DND-41 (cell line): Measurements from ENCODE around the gene POU3F2.

Source experiments
- ATAC-seq: fragments of 200-7000 bp; cut with Tn5 transposase; 3 replicates; pipeline ENCODE4 v1.9.1; 2021; ENCODE audit warnings: low read depth; ENCODE audit not compliant: insufficient read depth
- DNase-seq: peaks from one replicate; pipeline ENCODE4 v3.0.0-alpha.2; 2020
- H2AFZ ChIP-seq: 2 replicates; pipeline ENCODE4 v1.6.0; 2012; ENCODE audit warnings: low read depth, low read length
- H3K27ac ChIP-seq: 2 replicates; pipeline ENCODE4 v1.5.1; 2012; ENCODE audit warnings: low read length, inconsistent platforms
- H3K27me3 ChIP-seq: fragments of 200-600 bp; sonication (generic); 2 replicates; pipeline ENCODE4 v1.6.0; 2012; ENCODE audit warnings: low read length, mild to moderate bottlenecking, inconsistent platforms; ENCODE audit not compliant: insufficient read depth, poor library complexity
- H3K36me3 ChIP-seq: 2 replicates; pipeline ENCODE4 v1.5.1; 2012; ENCODE audit warnings: low read length, inconsistent platforms; ENCODE audit not compliant: insufficient read depth
- H3K4me1 ChIP-seq: 2 replicates; pipeline ENCODE4 v1.5.1; 2012; ENCODE audit warnings: mild to moderate bottlenecking, low read length; ENCODE audit not compliant: insufficient read depth
- H3K4me2 ChIP-seq: 2 replicates; pipeline ENCODE4 v1.6.0; 2012; ENCODE audit warnings: mild to moderate bottlenecking, moderate library complexity, low read length, inconsistent platforms; ENCODE audit not compliant: insufficient read depth
- H3K4me3 ChIP-seq, 2 experiments: fragments of 200-600 bp in 1 of 2; shearing (Covaris generic) in 1 of 2; 2 replicates each; pipeline ENCODE4 v1.5.1; 2012 to 2016; ENCODE audit warnings: inconsistent platforms in 2 of 2, low read length in 2 of 2, mild to moderate bottlenecking in 2 of 2, low read depth in 1 of 2, moderate library complexity in 1 of 2
- H3K79me2 ChIP-seq: 2 replicates; pipeline ENCODE4 v1.6.0; 2012; ENCODE audit warnings: low read length, inconsistent platforms; ENCODE audit not compliant: insufficient read depth
- H3K9ac ChIP-seq: 2 replicates; pipeline ENCODE4 v1.6.0; 2012; ENCODE audit warnings: low read depth, mild to moderate bottlenecking, inconsistent platforms, low read length, moderate library complexity
- H3K9me3 ChIP-seq: 2 replicates; pipeline ENCODE4 v1.5.1; 2012; ENCODE audit warnings: low read length, moderate library complexity, mild to moderate bottlenecking, inconsistent platforms; ENCODE audit not compliant: insufficient read depth, severe bottlenecking
- H4K20me1 ChIP-seq: 2 replicates; pipeline ENCODE4 v1.6.0; 2012; ENCODE audit warnings: low read length; ENCODE audit not compliant: insufficient read depth
- CTCF ChIP-seq: IDR thresholded peaks from 2 replicates; pipeline ENCODE4 v1.5.1; 2012; ENCODE audit warnings: borderline replicate concordance, low read length, moderate library complexity, mild to moderate bottlenecking; ENCODE audit not compliant: poor library complexity, severe bottlenecking; ENCODE audit errors: extremely low read depth
- EZH2 ChIP-seq: IDR thresholded peaks from 3 replicates; pipeline ENCODE4 v1.6.1; 2012; ENCODE audit warnings: borderline replicate concordance, low read depth, mild to moderate bottlenecking, moderate library complexity, low read length, inconsistent platforms; ENCODE audit not compliant: severe bottlenecking

Gene POU3F2

DNA sequence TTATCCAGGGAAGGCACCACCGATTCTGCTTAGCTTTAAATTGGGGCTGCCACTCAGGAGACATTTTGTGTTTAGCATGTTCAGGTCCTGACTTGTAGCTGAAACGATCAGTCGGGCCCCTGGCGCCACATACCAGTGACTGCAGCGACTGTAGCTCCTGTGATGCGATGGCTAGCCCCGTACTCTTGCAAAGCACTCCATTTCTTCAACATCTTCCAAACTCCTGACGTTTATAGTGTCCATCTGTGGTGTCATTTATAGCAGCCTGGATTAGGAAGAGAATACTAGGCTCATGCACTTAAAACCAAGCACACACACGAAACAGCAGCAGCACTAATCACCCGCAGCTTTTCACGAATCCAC lies 13.0 kb downstream of the POU3F2 start:
- Histone ChIP-seq H3K4me3 (no peak overlapping the region), H2AFZ (no peak overlapping the region), H4K20me1 (no peaks in the 10 kb centered on the region), H3K9me3 (no peaks in the 10 kb centered on the region), H3K27ac (no peak overlapping the region), H3K36me3 (no peaks in the 10 kb centered on the region), H3K79me2 (no peaks in the 10 kb centered on the region), H3K4me1 (no peaks in the 10 kb centered on the region), H3K9ac (no peak overlapping the region), H3K4me2 (no peak overlapping the region), H3K27me3 (no peaks in the 10 kb centered on the region)
- DNase-seq (no peak), ATAC-seq (no peak)
- TF ChIP-seq CTCF = no peak
- TF ChIP-seq EZH2 = no peak

- Histone ChIP-seq H3K27ac (no peak overlapping the region), H4K20me1 (no peaks in the 10 kb centered on the region), H3K4me2 (no peak overlapping the region), H3K4me3 (no peak overlapping the region), H3K9me3 (no peaks in the 10 kb centered on the region), H3K36me3 (no peaks in the 10 kb centered on the region), H3K27me3 (no peaks in the 10 kb centered on the region), H3K79me2 (no peaks in the 10 kb centered on the region), H3K9ac (no peak overlapping the region), H3K4me1 (no peaks in the 10 kb centered on the region), H2AFZ (no peak overlapping the region)
- DNase-seq = no peak
- ATAC-seq = no peak
- TF ChIP-seq EZH2 (no peak), CTCF (no peak)
These were observed 13.6 kb downstream of the POU3F2 start for GRCh38 chr6:98847779-98848538.

- H3K27ac ChIP-seq = no peak overlapping the region
- no peaks in the 10 kb centered on the region for H3K79me2 ChIP-seq
- ATAC-seq (no peak), DNase-seq (no peak)
- H3K27me3 ChIP-seq = no peaks in the 10 kb centered on the region
- H3K9me3 ChIP-seq = no peaks in the 10 kb centered on the region
- no peak overlapping the region for H3K9ac ChIP-seq
- TF ChIP-seq CTCF (no peak), EZH2 (no peak)
- no peaks in the 10 kb centered on the region for H3K36me3 ChIP-seq
- H3K4me3 ChIP-seq = no peak overlapping the region
- no peaks in the 10 kb centered on the region for H3K4me1 ChIP-seq
- no peak overlapping the region for H3K4me2 ChIP-seq
- no peak overlapping the region for H2AFZ ChIP-seq
- H4K20me1 ChIP-seq = no peaks in the 10 kb centered on the region
These were observed 14.3 kb downstream of the POU3F2 start for GRCh38 chr6:98848539-98849242.
